ENCODE results near the gene TTC16. TPM values are rescaled to one million over a fixed set of nuclear protein-coding genes. Genes with fewer than 3 reads are reported as not detected.

TTC16 gene
- total and polyA plus RNA-seq, 2 of the 8 experiments (the other 6 are each of a cell fraction or from before 2014, with no cell fraction given), result 0.03 TPM; not detected in 1

GRCh38 chr9:127744398-127745110 lies 28.7 kb downstream of the TTC16 start:
- Histone ChIP-seq H3K18ac (ENCODE audit: extremely low read depth, low read length) (no peak overlapping the region), H2AK5ac (ENCODE audit: low read depth, low read length) (no peak overlapping the region), H2BK20ac (ENCODE audit: low read length) (no peak overlapping the region), H3K4me3 (ENCODE audit: extremely low read depth in 1 of 4, insufficient read depth in 2 of 4, low read depth in 3 of 4, low read length in 4 of 4) (no peak overlapping the region), H3K14ac (ENCODE audit: insufficient read length) (no peak overlapping the region), H3K4me1 (replicated peaks in 1 of 4; ENCODE audit: control insufficient read depth in 3 of 4, insufficient read depth in 4 of 4, low read length in 3 of 4) (no peaks in the 10 kb centered on the region; a peak in 2 of 7 replicates), H3K4ac (replicated peaks; ENCODE audit: insufficient read length, low read depth, low read length) (no peak overlapping the region), H2BK120ac (replicated peaks; ENCODE audit: low read depth, low read length) (no peak overlapping the region), H2AFZ (ENCODE audit: low read length) (no peak overlapping the region), H2BK15ac (ENCODE audit: low read length) (no peak overlapping the region), H4K8ac (ENCODE audit: extremely low read depth, insufficient read depth, low read length) (no peak overlapping the region), H3K56ac (replicated peaks; ENCODE audit: insufficient read length, low read depth, low read length) (no peak overlapping the region), H3K23ac (ENCODE audit: insufficient read length) (no peak overlapping the region), H3K27me3 (replicated peaks in 1 of 4; ENCODE audit: control insufficient read depth in 3 of 4, extremely low read depth in 1 of 4, insufficient read depth in 3 of 4, low read length in 3 of 4) (no peaks in the 10 kb centered on the region), H4K20me1 (replicated peaks in 1 of 2; ENCODE audit: control insufficient read depth in 1 of 2, insufficient read depth in 2 of 2, low read length in 2 of 2) (peaks cover 0 to 7% of the 10 kb centered on the region in 2 experiments), H2BK5ac (ENCODE audit: low read depth, low read length) (no peak overlapping the region), H3K36me3 (ENCODE audit: control insufficient read depth in 2 of 4, insufficient read depth in 4 of 4, low read length in 3 of 4) (no peaks in the 10 kb centered on the region; a peak in 2 of 8 replicates), H3K27ac (ENCODE audit: low read depth, low read length) (no peak overlapping the region), H4K5ac (ENCODE audit: insufficient read length, low read depth, low read length) (no peak overlapping the region), H2BK12ac (ENCODE audit: low read depth, low read length) (no peak overlapping the region), H3K4me2 (ENCODE audit: insufficient read depth in 1 of 2, low read depth in 2 of 2, low read length in 2 of 2) (no peak overlapping the region), H3K79me1 (ENCODE audit: low read depth, low read length) (no peaks in the 10 kb centered on the region), H3K9me3 (ENCODE audit: insufficient read depth in 2 of 2, low read depth in 1 of 2, low read length in 1 of 2) (no peaks in the 10 kb centered on the region), H3K79me2 (ENCODE audit: control insufficient read depth in 1 of 2, insufficient read depth in 2 of 2, low read length in 2 of 2) (no peaks in the 10 kb centered on the region), H4K91ac (replicated peaks; ENCODE audit: insufficient read length, low read length) (no peak overlapping the region), H3K23me2 (ENCODE audit: low read depth, low read length) (peaks cover 7% of the 10 kb centered on the region; the same call in 1 of the 2 replicates), H3K9ac (replicated peaks in 1 of 4; ENCODE audit: extremely low read depth in 1 of 4, low read depth in 3 of 4, low read length in 3 of 4) (no peak overlapping the region)
- DNase-seq (ENCODE audit: low read depth in 1 of 2, low spot score in 2 of 2) (no peak), FAIRE-seq (no peak)
- ChIA-PET CTCF (ENCODE audit: partially characterized antibody) (interaction anchor here (0.6 to 7.3 kb wide), 21 partner anchors 9 to 1073 kb away, joined by 3 to 37 read pairs (median 3); partner anchors contain the start of genes CDK9, ENG and TOR2A), POLR2A (ENCODE audit: partially characterized antibody) (interaction anchor here (0.9 to 2.1 kb wide), 6 partner anchors 10 to 84 kb away, joined by 3 to 12 read pairs (median 4); partner anchors contain the start of gene TOR2A)
- no peak for TF ChIP-seq CBX5 (IDR thresholded peaks at IDR 0.05; ENCODE audit: low read depth, low read length)
- TF ChIP-seq CHD2 (IDR thresholded peaks at IDR 0.05; ENCODE audit: low read length), result no peak
- TF ChIP-seq ATF3 (IDR thresholded peaks at IDR 0.05; ENCODE audit: insufficient read depth, low read depth, low read length), result no peak
- no peak for TF ChIP-seq BCL11A (IDR thresholded peaks at IDR 0.05; ENCODE audit: low read depth in 2 of 2, low read length in 2 of 2)
- no peak for TF ChIP-seq TAF1 (IDR thresholded peaks at IDR 0.05; ENCODE audit: low read depth, low read length)
- TF ChIP-seq SUZ12 (IDR thresholded peaks at IDR 0.05; ENCODE audit: low read length), result no peak
- no peak for TF ChIP-seq SIRT6 (IDR thresholded peaks at IDR 0.05; ENCODE audit: low read length)
- no peak for TF ChIP-seq KDM1A (IDR thresholded peaks at IDR 0.05; ENCODE audit: borderline replicate concordance, low read length)
- no peak for TF ChIP-seq RAD21 (IDR thresholded peaks at IDR 0.05 in 1 of 2, conservative IDR thresholded peaks at IDR 0.05 in 1 of 2; ENCODE audit: low read depth in 2 of 2, low read length in 2 of 2)
- no peak for TF ChIP-seq KDM5A (IDR thresholded peaks at IDR 0.05; ENCODE audit: low read length)
- 90% methylated on average over 17 of the region's 19 CpGs; no CpG with 5 or more reads in 1 of the 2 experiments for WGBS, 2 experiments (ENCODE audit: extremely low coverage in 1 of 2, insufficient coverage in 1 of 2, insufficient read length in 1 of 2, insufficient replicate concordance in 2 of 2, low coverage in 1 of 2, low lambda C conversion rate in 2 of 2, missing lambda C conversion rate in 1 of 2)
